ENCODE measurements around the gene CPAMD8.

CPAMD8 gene

DNA sequence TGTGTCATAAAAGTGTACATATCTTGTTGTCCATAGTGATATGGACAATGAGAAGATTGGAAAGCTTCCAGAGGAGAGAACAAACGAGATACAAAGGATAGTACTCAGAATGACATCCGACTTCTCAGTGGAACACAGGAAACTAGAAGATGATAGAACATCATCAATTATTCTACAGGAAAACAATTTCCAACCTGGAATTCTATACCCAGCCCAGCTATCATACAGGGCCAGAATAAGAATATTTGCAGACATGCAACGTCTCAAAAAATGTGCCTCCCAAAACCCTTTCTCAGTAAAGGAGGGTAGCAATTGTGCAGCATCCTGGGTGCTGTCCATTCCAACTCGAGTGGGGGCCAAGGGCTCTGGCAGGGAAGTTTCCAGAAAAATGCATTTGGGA is 113.8 kb downstream of the CPAMD8 start:
- Mint-ChIP-seq H3K9me3 (peaks cover 52% of the 10 kb centered on the region), H3K4me3 (no peak overlapping the region), H3K4me1 (no peaks in the 10 kb centered on the region), H3K27me3 (ENCODE audit: low read depth, poor library complexity) (no peaks in the 10 kb centered on the region), H3K36me3 (ENCODE audit: low read depth) (peaks cover 59% of the 10 kb centered on the region), H3K27ac (no peak overlapping the region)
- TF ChIP-seq, protein P1, sequence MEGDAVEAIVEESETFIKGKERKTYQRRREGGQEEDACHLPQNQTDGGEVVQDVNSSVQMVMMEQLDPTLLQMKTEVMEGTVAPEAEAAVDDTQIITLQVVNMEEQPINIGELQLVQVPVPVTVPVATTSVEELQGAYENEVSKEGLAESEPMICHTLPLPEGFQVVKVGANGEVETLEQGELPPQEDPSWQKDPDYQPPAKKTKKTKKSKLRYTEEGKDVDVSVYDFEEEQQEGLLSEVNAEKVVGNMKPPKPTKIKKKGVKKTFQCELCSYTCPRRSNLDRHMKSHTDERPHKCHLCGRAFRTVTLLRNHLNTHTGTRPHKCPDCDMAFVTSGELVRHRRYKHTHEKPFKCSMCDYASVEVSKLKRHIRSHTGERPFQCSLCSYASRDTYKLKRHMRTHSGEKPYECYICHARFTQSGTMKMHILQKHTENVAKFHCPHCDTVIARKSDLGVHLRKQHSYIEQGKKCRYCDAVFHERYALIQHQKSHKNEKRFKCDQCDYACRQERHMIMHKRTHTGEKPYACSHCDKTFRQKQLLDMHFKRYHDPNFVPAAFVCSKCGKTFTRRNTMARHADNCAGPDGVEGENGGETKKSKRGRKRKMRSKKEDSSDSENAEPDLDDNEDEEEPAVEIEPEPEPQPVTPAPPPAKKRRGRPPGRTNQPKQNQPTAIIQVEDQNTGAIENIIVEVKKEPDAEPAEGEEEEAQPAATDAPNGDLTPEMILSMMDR (IDR thresholded peaks at IDR 0.05): no peak
- DNase-seq: no peak

DNA sequence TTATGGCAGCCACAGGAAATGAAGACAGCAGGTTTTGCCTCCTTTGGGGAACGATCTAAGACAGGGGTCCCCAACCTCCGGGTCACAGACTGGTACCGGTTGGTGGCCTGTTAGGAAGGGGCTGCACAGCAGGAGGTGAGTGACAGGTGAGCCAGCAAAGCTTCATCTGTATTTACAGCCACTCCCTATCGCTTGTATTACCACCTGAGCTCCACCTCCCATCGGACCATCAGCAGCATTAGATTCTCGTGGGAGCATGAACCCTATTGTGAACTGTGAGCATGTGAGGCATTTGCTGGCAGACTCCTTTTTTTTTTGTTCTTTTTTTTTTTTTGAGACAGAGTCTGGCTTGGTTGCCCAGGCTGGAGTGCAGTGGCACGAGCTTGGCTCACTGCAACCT is 115.6 kb downstream of the CPAMD8 start:
- H3K36me3 Mint-ChIP-seq (ENCODE audit: low read depth): peaks cover 51% of the 10 kb centered on the region
- TF ChIP-seq, protein P1 (IDR thresholded peaks at IDR 0.05): no peak

DNA sequence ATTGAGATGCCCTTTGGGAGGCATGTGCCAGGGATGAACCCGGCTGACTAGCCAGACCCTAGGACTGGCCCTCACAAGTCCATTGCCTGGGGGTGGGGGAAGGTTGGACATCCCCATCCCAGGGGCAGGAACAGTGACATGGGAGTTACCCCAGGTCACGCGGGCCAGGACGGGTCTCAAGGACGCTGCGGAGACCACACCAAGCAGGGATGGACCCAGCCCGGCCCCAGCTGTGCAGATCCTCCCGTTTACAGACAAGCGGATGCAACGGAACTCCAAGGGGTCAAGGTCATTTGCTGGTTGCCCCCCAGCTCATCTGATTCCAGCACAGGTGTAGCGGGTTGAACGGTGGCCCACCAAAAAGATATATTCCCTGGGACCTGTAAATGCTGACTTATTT is 117.9 kb downstream of the CPAMD8 start:
- Mint-ChIP-seq H3K36me3 (ENCODE audit: low read depth) (peaks cover 39% of the 10 kb centered on the region), H3K4me1 (no peaks in the 10 kb centered on the region), H3K9me3 (peaks cover 31% of the 10 kb centered on the region), H3K27ac (no peak overlapping the region), H3K4me3 (no peak overlapping the region), H3K27me3 (ENCODE audit: low read depth, poor library complexity) (no peaks in the 10 kb centered on the region)
- DNase-seq: no peak
- TF ChIP-seq, protein P1 (IDR thresholded peaks at IDR 0.05): no peak

More for the DNA sequence above, 115.6 kb downstream of the CPAMD8 start:
- peaks cover 45% of the 10 kb centered on the region for H3K9me3 Mint-ChIP-seq
- H3K27me3 Mint-ChIP-seq (ENCODE audit: low read depth, poor library complexity): no peaks in the 10 kb centered on the region
- H3K27ac Mint-ChIP-seq: no peak overlapping the region
- no peak overlapping the region for H3K4me3 Mint-ChIP-seq
- DNase-seq: no peak
- H3K4me1 Mint-ChIP-seq: no peaks in the 10 kb centered on the region

DNA sequence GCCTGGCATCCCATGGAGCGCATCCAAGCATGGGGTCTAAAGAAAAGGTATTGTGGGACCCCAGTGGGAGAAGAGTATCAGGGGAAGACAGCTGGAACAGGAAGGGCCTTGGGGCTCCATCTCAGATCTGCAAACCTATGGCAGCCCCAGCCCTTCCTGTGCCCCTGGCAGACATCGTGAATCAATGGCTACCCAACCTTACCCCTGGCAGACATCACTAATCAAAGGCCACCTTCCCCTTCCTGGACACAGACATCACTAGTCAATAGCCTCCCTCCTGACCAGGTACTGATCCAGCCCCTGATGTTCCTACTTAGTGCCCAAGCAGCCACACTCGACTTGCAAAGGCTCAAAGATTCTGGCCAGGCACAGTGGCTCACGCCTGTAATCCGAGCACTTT is 122.0 kb downstream of the CPAMD8 start:
- Mint-ChIP-seq H3K9me3 (no peaks in the 10 kb centered on the region), H3K36me3 (ENCODE audit: low read depth) (peaks cover 14% of the 10 kb centered on the region), H3K27me3 (ENCODE audit: low read depth, poor library complexity) (peaks cover 9% of the 10 kb centered on the region), H3K27ac (no peak overlapping the region), H3K4me1 (peaks cover 5% of the 10 kb centered on the region), H3K4me3 (no peak overlapping the region)
- TF ChIP-seq, protein P1 (IDR thresholded peaks at IDR 0.05): no peak
- DNase-seq: no peak

DNA sequence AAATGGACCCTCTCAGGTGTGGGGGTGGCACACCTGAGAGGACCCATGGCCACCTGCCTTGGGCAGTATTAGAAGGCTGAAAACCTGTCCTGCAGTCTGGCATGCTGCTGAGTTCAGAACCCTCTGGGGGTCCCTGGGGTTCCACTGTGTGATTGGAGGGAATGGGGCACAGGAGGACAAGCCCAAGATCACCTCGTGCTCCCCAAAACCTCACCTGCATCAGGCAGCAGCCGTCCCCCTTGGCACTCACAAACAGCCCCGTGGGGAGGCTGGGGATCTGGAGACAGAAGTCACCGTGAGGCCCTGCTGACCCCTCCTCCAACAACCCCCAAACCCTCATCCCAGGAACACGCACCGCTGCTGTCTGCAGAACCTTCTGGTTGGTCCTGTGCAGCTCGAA is 123.3 kb downstream of the CPAMD8 start:
- no peak overlapping the region for H3K27ac Mint-ChIP-seq
- H3K9me3 Mint-ChIP-seq: no peaks in the 10 kb centered on the region
- H3K27me3 Mint-ChIP-seq (ENCODE audit: low read depth, poor library complexity): peaks cover 14% of the 10 kb centered on the region
- H3K36me3 Mint-ChIP-seq (ENCODE audit: low read depth): peaks cover 14% of the 10 kb centered on the region
- TF ChIP-seq, protein P1 (IDR thresholded peaks at IDR 0.05): no peak
- H3K4me3 Mint-ChIP-seq: no peak overlapping the region
- peaks cover 12% of the 10 kb centered on the region for H3K4me1 Mint-ChIP-seq
- DNase-seq: no peak

DNA sequence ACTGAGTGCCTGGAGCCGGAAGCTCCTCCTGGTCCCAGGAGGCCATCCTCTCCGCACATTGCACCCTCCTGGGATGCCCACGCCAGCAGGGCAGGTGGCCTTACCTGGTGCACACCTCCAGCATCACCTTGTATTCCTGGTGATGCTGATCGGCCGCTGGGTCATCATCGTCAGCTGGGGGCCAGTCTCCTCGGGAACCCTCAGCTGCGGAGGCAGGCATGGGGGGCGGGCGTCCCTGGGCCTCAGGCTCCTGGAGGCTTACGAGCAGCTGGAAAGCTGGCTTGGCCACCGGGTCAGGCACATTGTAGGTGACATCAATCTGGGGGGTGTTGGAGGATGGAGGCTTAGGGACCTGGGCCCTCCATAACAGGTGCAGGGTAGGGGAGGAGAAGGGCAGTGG is 124.1 kb downstream of the CPAMD8 start:
- Mint-ChIP-seq H3K27me3 (ENCODE audit: low read depth, poor library complexity) (peaks cover 18% of the 10 kb centered on the region), H3K9me3 (no peaks in the 10 kb centered on the region), H3K4me3 (no peak overlapping the region), H3K4me1 (peaks cover 15% of the 10 kb centered on the region), H3K36me3 (ENCODE audit: low read depth) (peaks cover 14% of the 10 kb centered on the region), H3K27ac (no peak overlapping the region)
- no peak for DNase-seq
- TF ChIP-seq, protein P1 (IDR thresholded peaks at IDR 0.05): no peak
